T-helper 1 cell treated with Interleukin-12 subunit alpha and Interleukin-12 subunit beta and Interleukin-4 antibody, amounts not matched to agents 30 μg/mL and 1 μg/mL, for 36 hours (primary cell): ENCODE results near the gene SLBP.
"Not testable (repeated sequence)": the region's sequence is repeated elsewhere in the genome, so short reads cannot be mapped to it uniquely, and the experiment has no call there.

Experiments
- H3K27ac Mint-ChIP-seq: one replicate; pipeline ENCODE4 v1.8.0; 2021; ENCODE audit warnings: mild to moderate bottlenecking, mixed read lengths
- H3K27me3 Mint-ChIP-seq: one replicate; pipeline ENCODE4 v1.8.0; 2021; ENCODE audit warnings: low read depth, mixed read lengths
- H3K36me3 Mint-ChIP-seq: one replicate; pipeline ENCODE4 v1.8.0; 2021; ENCODE audit warnings: low read depth, mixed read lengths
- H3K4me1 Mint-ChIP-seq: one replicate; pipeline ENCODE4 v1.8.0; 2021; ENCODE audit warnings: low read depth, mixed read lengths
- H3K4me3 Mint-ChIP-seq: one replicate; pipeline ENCODE4 v1.8.0; 2021; ENCODE audit warnings: mild to moderate bottlenecking, moderate library complexity, mixed read lengths
- H3K9me3 Mint-ChIP-seq: one replicate; pipeline ENCODE4 v1.8.0; 2021; ENCODE audit warnings: mixed read lengths

SLBP gene

GRCh38 chr4:1671011-1671410, 41.1 kb downstream of the SLBP start:
- H3K4me3 Mint-ChIP-seq, H3K27ac Mint-ChIP-seq, H3K9me3 Mint-ChIP-seq, H3K27me3 Mint-ChIP-seq, H3K4me1 Mint-ChIP-seq, H3K36me3 Mint-ChIP-seq: not testable (repeated sequence)

GRCh38 chr4:1670279-1670678, 41.8 kb downstream of the SLBP start:
- H3K27ac Mint-ChIP-seq, result no peak overlapping the region
- no peaks in the 10 kb centered on the region for H3K36me3 Mint-ChIP-seq
- no peaks in the 10 kb centered on the region for H3K4me1 Mint-ChIP-seq
- H3K4me3 Mint-ChIP-seq, result no peak overlapping the region
- no peaks in the 10 kb centered on the region for H3K9me3 Mint-ChIP-seq
- H3K27me3 Mint-ChIP-seq, result no peaks in the 10 kb centered on the region

GRCh38 chr4:1669850-1670249, 42.3 kb downstream of the SLBP start:
- no peaks in the 10 kb centered on the region for H3K27me3 Mint-ChIP-seq
- H3K27ac Mint-ChIP-seq, result no peak overlapping the region
- no peaks in the 10 kb centered on the region for H3K9me3 Mint-ChIP-seq
- H3K4me3 Mint-ChIP-seq, result no peak overlapping the region
- H3K36me3 Mint-ChIP-seq, result no peaks in the 10 kb centered on the region
- H3K4me1 Mint-ChIP-seq, result no peaks in the 10 kb centered on the region

GRCh38 chr4:1669270-1669669, 42.8 kb downstream of the SLBP start:
- H3K4me1 Mint-ChIP-seq, result no peaks in the 10 kb centered on the region
- H3K4me3 Mint-ChIP-seq, result no peak overlapping the region
- H3K36me3 Mint-ChIP-seq, result no peaks in the 10 kb centered on the region
- no peaks in the 10 kb centered on the region for H3K27me3 Mint-ChIP-seq
- no peak overlapping the region for H3K27ac Mint-ChIP-seq
- H3K9me3 Mint-ChIP-seq, result no peaks in the 10 kb centered on the region

- no peaks in the 10 kb centered on the region for H3K9me3 Mint-ChIP-seq
- H3K27ac Mint-ChIP-seq, result no peak overlapping the region
- no peaks in the 10 kb centered on the region for H3K4me1 Mint-ChIP-seq
- no peaks in the 10 kb centered on the region for H3K27me3 Mint-ChIP-seq
- H3K36me3 Mint-ChIP-seq, result no peaks in the 10 kb centered on the region
- H3K4me3 Mint-ChIP-seq, result no peak overlapping the region
Observed at GRCh38 chr4:1668488-1668840, 43.7 kb downstream of the SLBP start.

- Mint-ChIP-seq H3K36me3 (no peaks in the 10 kb centered on the region), H3K27ac (no peak overlapping the region), H3K4me3 (no peak overlapping the region)
Observed at GRCh38 chr4:1667273-1667672, 44.8 kb downstream of the SLBP start.

GRCh38 chr4:1666391-1666790, 45.7 kb downstream of the SLBP start:
- no peak overlapping the region for H3K4me3 Mint-ChIP-seq
- H3K9me3 Mint-ChIP-seq, result no peaks in the 10 kb centered on the region
- no peaks in the 10 kb centered on the region for H3K27me3 Mint-ChIP-seq
- H3K4me1 Mint-ChIP-seq, result no peaks in the 10 kb centered on the region
- H3K36me3 Mint-ChIP-seq, result no peaks in the 10 kb centered on the region
- no peak overlapping the region for H3K27ac Mint-ChIP-seq

More at GRCh38 chr4:1667273-1667672, 44.8 kb downstream of the SLBP start:
- Mint-ChIP-seq H3K9me3 (no peaks in the 10 kb centered on the region), H3K4me1 (no peaks in the 10 kb centered on the region), H3K27me3 (no peaks in the 10 kb centered on the region)

GRCh38 chr4:1664141-1664540, 48.0 kb downstream of the SLBP start:
- H3K27me3 Mint-ChIP-seq, result no peaks in the 10 kb centered on the region
- no peaks in the 10 kb centered on the region for H3K9me3 Mint-ChIP-seq

GRCh38 chr4:1663549-1663948, 48.6 kb downstream of the SLBP start:
- H3K36me3 Mint-ChIP-seq, result no peaks in the 10 kb centered on the region
- no peak overlapping the region for H3K4me3 Mint-ChIP-seq
- H3K27ac Mint-ChIP-seq, result no peak overlapping the region
- H3K9me3 Mint-ChIP-seq, result no peaks in the 10 kb centered on the region
- no peaks in the 10 kb centered on the region for H3K4me1 Mint-ChIP-seq
- no peaks in the 10 kb centered on the region for H3K27me3 Mint-ChIP-seq

More at GRCh38 chr4:1664141-1664540, 48.0 kb downstream of the SLBP start:
- H3K4me1 Mint-ChIP-seq, result no peaks in the 10 kb centered on the region
- H3K36me3 Mint-ChIP-seq, result no peaks in the 10 kb centered on the region
- no peak overlapping the region for H3K4me3 Mint-ChIP-seq
- no peak overlapping the region for H3K27ac Mint-ChIP-seq

GRCh38 chr4:1661695-1662094, 50.4 kb downstream of the SLBP start:
- Mint-ChIP-seq H3K9me3 (no peaks in the 10 kb centered on the region), H3K4me3 (no peak overlapping the region), H3K36me3 (no peaks in the 10 kb centered on the region), H3K27ac (no peak overlapping the region), H3K27me3 (no peaks in the 10 kb centered on the region), H3K4me1 (no peaks in the 10 kb centered on the region)

- H3K27me3 Mint-ChIP-seq, result no peaks in the 10 kb centered on the region
- H3K4me1 Mint-ChIP-seq, result no peaks in the 10 kb centered on the region
- no peaks in the 10 kb centered on the region for H3K36me3 Mint-ChIP-seq
- no peak overlapping the region for H3K27ac Mint-ChIP-seq
- H3K9me3 Mint-ChIP-seq, result no peaks in the 10 kb centered on the region
- H3K4me3 Mint-ChIP-seq, result no peak overlapping the region
Observed at GRCh38 chr4:1660948-1661677, 51.0 kb downstream of the SLBP start.

GRCh38 chr4:1659104-1660043, 52.7 kb downstream of the SLBP start:
- no peak overlapping the region for H3K27ac Mint-ChIP-seq
- H3K36me3 Mint-ChIP-seq, result no peaks in the 10 kb centered on the region
- H3K4me1 Mint-ChIP-seq, result no peaks in the 10 kb centered on the region
- no peaks in the 10 kb centered on the region for H3K27me3 Mint-ChIP-seq
- H3K4me3 Mint-ChIP-seq, result no peak overlapping the region
- no peaks in the 10 kb centered on the region for H3K9me3 Mint-ChIP-seq

GRCh38 chr4:1658581-1658980, 53.5 kb downstream of the SLBP start:
- Mint-ChIP-seq H3K4me1 (no peaks in the 10 kb centered on the region), H3K9me3 (no peaks in the 10 kb centered on the region), H3K4me3 (no peak overlapping the region), H3K27ac (no peak overlapping the region), H3K36me3 (no peaks in the 10 kb centered on the region), H3K27me3 (no peaks in the 10 kb centered on the region)

- Mint-ChIP-seq H3K36me3 (no peaks in the 10 kb centered on the region), H3K27me3 (no peaks in the 10 kb centered on the region), H3K9me3 (no peaks in the 10 kb centered on the region), H3K4me3 (no peak overlapping the region), H3K27ac (no peak overlapping the region), H3K4me1 (no peaks in the 10 kb centered on the region)
Observed at GRCh38 chr4:1658146-1658545, 54.0 kb downstream of the SLBP start.

GRCh38 chr4:1656986-1657385, 55.1 kb downstream of the SLBP start:
- H3K4me3 Mint-ChIP-seq, result no peak overlapping the region
- H3K4me1 Mint-ChIP-seq, result no peaks in the 10 kb centered on the region

More at GRCh38 chr4:1656986-1657385, 55.1 kb downstream of the SLBP start:
- H3K27ac Mint-ChIP-seq, result no peak overlapping the region
- H3K9me3 Mint-ChIP-seq, result no peaks in the 10 kb centered on the region
- no peaks in the 10 kb centered on the region for H3K36me3 Mint-ChIP-seq
- H3K27me3 Mint-ChIP-seq, result no peaks in the 10 kb centered on the region
